HG02623 (cell line): ENCODE results near the gene SRRM4.

Source experiments
- ATAC-seq: cut with Tn5 transposase; IDR thresholded peaks from one replicate; pipeline ENCODE4 v1.9.1; 2021; ENCODE audit warnings: moderate library complexity; ENCODE audit not compliant: unreplicated experiment

Gene SRRM4

DNA sequence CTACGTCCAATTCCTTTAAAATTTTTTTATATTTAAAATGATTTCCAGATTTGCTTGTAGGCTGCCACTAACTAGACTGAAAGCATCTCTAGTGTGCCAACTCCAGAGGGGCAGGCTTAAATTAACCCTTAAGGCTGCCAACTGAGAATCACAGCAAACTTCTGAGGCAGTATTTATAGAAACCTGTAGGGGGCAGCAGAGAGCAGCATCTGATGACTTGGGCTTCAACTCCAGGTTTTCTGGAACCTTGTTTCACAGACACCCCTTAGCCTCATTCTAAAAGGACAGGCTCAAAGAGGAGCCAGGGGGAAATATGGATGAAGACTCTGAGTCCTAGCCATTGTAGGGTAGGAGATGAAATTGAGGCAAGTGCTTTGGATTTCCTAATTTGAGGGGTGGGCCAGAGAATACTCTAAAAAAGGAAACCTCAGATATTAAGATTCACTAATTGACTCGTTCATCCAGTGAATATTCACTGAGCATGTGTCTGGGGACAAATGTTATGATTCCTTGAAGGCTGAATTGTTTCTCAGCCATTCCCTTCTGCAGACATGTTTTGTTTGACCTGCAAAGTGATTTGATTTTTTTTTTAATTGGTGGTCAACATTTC, 134.1 kb downstream of the SRRM4 start:
- ATAC-seq = no peak

DNA sequence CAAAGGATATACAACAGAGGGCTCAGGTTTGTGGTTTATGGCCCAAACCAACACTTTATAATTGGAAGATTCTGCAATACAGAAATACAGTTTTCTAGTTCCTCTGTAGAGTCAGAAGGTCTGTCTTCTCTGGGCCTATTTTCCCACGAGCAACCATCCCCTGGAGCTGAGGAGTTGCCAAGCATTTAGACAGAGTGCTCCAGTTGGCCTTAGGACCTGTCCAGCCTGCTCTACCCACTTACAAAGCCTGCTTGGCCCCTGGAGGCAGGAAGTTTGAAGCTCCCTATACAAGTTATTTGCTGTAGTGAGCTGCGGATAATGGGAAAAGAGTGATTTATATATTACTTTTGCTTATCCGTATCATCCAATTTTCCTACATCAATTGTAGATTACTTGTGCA, 136.6 kb downstream of the SRRM4 start:
- ATAC-seq = no peak

DNA sequence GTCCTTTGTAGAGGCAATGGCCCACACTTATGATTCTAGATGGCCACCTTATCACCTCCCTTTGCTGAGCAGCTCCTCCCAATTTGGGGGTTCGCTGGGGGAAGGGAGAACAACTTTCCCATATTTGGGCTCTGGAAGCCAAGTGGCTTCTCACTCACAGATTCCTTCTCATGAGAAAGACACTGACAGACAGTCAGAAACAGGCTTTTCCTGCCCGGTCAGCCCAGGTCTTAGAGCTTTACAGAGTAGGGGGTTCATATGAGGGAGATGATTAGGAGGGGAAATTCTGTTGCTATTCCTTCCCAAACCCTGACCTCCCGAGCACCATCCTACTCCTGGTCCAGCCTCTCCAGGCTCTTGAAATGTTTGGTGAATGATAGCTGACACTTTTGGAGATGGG, 137.3 kb downstream of the SRRM4 start:
- no peak for ATAC-seq

DNA sequence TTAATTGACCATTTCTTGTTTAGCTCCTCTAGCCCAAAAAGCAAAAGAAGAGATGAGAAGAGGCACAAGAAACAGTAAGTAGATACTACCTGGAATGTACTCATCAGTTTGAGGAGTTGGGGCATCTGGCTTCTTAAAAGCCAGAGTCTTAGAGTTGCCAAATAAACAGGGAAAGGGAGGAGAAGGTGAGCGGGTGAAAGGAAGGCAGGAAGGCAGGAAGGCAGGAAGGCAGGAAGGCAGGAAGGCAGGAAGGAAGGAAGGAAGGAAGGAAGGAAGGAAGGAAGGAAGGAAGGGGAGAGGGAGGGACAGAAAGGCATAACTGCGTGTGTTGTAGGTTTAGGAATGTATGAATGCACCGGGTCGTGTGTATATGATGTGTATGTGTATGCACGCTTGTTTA, 140.7 kb downstream of the SRRM4 start:
- no peak for ATAC-seq

DNA sequence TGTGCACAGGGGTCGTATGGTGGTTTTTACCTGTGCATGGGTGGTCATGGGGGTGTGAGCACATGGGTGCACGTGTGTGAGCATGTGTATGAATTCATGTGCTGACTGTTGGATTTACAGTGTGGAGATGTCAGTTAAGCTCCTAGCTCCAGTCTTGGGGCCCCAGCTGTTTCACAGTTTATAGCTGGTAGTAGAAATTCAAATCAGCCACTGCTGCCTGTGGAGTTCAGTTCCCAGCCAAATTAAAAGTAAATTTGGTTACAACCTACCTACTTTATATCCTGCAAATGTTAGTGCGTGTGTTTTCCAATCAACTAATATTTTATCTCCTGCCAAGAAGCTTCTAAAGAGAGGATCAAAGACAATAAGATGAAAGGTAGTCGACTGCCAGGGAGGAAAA, 141.4 kb downstream of the SRRM4 start:
- ATAC-seq = no peak

DNA sequence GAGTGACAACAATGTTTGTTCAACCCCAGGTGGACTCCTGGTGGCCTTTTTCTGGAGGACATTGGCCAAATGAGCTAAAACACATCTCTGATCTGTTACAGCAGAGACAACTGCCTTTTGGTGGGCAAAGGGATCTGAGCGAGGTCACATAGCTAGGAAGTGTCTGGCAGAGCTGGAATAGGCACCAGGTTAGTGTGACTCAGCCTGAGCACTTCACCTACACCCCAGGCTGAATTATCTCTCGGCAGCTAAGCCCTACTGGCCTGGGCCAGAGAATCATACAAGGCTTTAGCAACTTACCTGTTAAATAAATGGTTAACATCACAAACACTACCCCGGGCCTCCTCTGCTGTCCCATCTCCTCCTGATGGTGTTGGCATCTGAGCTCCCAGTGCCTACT, 147.2 kb downstream of the SRRM4 start:
- no peak for ATAC-seq

DNA sequence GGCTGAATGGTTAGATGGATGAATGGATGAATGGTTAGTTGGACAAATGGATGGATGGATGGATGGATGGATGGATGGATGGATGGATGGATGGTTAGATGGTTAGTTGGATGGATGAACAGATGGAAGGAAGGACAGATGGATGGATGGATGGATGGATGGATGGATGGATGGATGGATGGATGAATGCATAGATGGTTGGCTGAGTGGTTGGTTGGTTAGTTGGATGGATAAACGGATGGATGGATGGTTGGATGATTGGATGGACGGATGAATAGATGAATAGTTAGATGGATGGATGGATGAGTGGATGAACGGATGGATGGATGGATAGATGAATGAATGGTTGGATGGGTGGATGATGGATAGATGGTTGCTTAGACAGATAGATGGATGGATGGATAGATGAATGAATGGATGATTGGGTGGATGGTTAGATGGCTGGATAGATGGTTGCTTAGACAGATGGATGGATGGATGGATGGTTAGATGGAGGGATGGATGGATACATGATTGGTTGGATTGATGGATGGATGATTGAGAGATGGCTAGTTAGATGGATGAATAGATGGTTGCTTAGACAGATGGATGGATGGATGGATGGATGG, 148.6 kb downstream of the SRRM4 start:
- ATAC-seq = no peak

DNA sequence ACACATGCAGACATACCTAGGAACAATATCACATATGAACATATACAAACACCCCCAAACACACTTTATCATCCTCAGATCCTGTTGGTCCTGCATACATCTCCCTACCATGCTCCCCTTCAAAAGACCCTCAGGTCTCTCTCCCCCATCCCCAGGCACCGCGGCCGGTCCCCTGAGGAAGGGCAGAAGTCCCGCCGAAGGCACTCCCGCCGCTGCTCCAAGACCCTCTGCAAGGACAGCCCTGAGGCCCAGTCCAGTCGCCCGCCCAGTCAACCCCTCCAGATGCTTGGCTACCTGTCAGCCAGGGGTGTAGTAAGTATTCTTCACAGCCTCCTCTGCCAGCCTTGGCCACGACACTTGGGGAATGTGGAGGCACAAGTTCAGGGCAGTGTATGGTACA, 149.2 kb downstream of the SRRM4 start:
- ATAC-seq = no peak

DNA sequence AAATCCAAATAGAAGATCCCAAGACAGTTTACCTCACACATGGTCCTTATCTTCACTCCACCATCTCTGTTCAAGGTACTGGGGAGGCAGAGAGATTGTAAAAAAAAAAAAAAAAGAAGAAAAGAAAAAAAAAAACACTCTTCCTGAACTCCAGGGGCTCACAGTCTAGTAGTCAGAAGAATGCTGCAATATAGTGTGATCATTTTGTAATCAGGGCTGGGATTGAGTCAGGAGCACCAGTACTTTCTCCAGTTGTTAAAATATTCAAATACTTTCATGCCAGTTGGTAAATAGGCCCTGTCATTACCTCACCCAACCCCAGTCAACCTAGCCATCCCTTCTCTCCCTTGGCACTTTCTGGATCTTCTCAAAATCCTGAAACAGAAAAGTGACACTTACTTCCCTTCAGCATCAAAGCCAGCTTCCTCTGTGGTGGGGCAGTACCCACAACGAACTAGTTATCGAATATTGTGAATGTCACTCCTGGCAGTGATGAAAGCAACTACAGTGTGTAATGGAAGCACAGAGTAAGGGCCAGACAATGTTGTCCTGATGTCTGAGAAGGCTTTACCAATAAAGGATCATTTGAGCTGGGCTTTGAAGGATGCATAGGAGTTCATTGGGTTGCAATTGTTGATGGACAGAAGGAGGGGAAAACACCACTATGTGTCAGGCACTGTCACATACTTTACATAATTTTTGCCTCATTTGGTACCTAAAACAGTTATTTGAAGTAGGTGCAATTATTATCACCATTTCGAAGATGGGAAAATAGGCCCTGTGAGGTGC, 153.1 kb downstream of the SRRM4 start:
- no peak for ATAC-seq

DNA sequence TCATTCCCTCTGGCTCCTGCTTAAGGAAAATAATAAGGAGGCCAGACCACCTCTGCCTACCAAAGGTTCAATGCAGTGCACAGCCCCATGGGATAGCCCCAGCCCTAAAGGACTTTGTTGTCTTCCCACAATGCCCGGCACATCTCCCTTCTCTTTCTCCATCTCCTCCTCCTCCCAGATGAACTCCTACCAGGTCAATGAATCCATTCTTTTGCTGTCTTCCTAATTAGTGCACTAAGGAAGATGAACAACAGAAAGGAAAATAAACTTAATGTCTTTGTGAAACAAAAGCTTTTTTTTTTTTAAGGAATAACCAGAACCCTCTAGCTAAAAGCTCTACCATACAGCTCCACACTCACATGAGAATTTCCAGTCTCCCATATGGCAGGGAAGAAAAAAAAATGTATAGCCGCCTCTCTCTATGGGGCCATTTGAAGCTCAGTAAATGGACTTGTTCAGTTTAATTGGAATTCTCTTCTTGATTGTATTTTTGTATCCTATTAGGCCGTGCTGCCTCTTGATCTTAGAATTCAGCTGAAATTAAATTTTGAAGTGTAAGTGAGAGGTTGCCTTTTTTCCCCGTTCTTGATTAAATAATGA, 155.6 kb downstream of the SRRM4 start:
- no peak for ATAC-seq

DNA sequence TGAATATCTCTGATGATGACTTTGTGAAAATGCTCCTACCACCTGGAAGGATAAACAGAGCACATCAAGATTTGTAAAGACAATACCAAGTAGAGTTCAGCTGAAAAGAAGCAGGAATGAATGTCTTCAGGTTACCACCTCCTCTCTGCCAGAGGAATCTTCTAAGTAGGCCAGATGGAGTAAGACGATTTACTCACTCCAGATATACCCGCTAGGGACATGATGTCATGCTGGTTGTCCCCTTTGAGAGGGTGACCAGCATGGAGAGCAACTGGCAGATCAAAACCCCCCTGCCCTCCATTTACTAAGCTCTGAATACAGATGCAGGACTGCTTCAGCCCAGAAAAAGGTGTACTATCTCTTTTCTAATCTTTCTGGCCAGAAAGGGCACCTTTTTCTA, 158.1 kb downstream of the SRRM4 start:
- no peak for ATAC-seq

DNA sequence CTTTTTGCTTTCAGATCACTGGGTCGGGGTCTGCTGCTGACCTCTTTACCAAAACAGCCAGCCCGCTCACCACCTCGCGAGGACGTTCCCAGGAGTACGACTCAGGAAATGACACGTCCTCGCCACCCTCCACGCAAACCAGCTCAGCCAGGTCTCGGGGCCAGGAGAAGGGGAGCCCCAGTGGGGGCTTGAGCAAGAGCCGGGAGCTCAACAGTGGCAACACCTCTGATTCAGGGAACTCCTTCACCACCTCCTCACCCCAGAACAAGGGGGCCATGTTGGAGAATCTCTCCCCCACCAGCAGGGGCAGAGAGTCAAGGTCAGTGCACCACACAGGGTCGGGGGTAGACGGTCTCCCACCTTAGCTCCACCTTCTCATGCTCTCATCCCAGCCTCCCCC, 164.0 kb downstream of the SRRM4 start:
- ATAC-seq = no peak

DNA sequence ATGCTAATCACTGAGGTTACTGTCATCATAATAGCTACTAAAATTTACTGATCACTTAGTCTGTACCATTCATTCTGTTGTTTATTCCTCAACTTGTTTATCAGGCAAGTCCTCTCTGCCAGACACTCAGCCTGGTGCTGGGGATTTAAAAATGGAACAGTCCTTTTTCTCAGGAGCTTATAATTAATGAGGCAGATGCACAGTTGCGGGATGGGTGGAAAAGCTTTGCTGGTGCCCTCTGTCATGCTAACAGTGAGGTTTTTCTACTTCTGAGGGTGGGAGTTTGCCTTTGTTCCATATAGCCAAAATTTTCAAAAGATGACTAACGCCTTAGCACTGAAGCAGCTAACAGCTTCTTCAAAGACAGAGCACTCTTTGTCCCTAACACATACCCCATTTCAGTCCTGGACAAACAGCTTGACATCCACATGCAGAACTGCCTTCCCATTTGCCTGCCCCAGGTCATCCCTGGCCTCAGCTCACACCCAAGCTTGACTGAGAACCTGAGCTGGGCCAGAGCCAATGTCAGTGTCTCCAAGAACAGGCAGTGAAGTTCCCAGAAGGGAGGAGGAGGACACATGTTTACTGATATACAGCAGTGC, 166.6 kb downstream of the SRRM4 start:
- no peak for ATAC-seq

DNA sequence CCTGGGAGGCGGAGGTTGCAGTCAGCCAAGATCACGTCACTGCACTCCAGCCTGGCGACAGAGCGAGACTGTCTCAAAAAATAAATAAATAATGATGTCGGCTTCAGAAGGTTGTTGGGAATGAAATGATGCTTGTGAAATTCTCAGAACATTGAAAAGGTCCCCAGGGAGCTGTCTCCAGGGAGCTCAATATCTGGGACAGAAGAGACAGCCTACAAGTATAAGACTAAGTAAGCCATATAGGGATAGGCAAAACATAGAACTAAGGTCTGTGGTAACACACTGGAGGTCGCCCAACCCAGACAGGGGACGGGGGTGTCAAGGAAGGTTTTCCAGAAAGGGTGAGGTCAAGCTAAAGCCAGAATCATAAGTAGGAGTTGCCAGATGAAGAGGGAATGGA, 167.9 kb downstream of the SRRM4 start:
- ATAC-seq = no peak

DNA sequence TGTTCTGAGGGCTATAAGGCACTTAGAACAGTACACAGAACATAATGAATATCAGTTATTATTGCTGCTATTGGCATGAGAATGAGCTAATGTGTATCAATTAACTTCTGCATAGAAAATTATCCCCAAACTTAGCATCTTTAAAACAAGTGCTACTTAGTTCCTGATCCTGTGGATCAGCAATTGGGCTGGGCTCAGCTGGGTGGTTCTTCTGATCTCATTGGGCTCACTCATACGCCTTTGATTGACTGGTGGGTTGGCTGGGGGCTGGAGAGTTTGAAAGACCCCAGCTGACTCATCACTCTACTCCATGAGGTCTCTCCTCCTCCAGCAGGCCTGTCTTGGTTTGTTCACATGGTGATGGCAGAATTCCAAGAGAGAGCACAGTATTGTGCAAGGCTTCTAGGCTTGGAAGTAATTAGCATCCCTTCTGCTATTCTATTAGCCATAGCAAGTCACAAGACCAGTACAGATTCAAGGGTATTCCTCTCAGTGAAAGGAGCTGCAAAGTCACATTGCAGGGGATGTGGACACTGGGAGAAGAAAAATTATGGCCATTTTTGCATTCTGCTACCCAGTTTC, 170.2 kb downstream of the SRRM4 start:
- ATAC-seq = no peak

DNA sequence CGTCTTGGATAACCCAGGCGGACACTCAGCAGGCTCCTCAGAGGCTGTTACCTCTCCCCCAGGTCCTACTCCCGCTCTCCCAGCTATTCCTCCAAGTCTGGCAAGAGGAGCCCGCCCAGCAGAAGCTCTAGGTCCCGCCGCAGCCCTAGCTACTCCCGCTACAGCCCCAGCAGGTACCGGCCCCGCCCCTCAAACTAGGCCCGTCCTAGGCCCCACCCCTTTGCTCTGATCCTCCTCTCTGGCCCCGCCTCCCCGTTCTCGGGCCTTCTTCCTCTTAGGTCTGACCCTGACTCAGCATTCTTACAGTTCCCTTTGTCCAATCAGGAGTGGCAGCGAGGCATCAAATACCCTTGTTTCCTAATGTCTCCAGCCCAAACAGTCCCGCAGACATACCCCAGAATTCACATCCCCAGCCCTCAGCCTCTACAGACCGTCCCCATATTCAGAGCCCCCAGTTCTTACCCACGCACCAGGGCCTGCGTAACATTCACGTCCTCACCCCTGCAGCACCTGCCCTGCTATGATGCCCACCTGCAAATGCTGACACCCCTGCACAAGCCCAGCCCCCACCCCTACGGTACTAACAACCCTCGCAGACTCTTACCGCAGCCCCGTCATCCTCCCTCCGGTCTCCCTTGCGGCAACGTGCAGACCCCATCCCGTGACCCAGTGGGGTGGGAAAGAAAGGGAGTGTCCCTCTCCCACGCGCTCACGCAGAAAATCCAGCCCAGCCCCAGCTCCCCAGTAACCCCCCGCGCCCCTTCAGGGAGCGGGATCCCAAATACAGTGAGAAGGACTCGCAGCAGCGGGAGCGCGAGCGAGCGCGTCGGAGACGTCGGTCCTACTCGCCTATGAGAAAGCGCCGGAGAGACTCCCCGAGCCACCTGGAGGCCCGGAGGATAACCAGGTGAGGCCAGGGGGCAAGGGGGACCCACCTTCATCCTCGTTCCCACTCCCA, 172.4 kb downstream of the SRRM4 start:
- ATAC-seq = no peak

DNA sequence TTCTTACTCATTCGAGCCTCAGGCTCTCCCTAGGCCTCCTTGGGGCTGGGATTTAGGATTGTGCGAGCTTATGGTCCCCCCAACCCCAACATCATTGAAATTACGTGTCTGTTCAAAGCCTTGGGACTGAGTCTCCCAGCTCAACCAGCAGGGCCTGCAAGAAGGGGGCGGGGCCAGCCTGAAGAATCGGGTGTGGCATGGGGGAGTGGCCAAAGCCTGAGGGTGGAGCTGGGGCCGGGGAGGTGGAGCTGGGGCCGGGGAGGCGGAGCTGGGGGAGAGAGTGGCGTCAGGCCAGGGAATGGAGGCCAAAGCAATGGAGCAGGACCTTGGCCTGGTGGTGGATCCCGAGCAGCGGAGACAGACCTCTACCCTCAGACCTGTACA, 173.1 kb downstream of the SRRM4 start:
- ATAC-seq = no peak

DNA sequence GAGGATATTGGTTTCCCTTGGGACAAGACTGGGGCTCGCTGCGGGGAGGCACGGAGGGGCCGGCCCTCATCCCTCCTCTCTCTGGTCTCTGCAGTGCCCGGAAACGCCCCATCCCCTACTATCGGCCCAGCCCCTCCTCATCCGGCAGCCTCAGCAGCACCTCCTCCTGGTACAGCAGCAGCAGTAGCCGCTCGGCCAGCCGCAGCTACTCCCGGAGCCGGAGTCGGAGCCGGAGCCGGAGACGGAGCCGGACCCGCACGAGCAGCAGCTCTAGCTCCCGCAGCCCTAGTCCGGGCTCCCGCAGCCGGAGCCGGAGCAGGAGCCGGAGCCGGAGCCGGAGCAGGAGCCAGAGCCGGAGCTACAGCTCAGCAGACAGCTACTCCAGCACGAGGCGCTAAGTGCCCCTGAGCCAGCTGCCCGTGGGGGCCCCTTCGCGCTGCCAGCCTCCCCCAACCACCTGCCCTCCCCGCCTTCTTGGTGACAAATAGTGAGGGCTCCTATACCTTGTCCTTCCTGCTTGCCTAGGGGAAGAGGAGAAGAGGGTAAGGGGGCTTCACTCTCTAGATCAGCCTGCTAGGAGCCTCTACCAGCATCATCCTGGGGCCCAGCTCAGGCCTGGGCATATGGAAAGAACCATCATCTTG, 175.2 kb downstream of the SRRM4 start:
- no peak for ATAC-seq

DNA sequence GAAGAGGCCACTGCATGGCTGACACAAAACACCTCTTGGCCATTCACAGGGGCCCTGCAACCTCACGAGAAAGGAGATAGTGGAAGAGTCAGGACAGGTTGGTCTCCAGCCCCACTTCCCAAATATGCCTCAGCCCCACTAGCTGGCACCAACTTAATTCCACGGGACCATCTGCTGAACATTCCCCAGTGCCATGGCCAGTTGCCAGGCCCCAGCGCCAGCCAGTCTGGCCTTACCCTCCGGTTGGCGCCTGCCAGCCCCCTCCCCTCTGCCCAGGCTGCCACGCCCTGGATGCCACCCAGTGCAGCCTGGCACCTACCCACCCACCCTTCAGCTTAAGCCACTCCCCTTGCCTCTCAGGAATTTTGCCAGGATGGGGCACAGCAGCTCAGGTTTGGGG, 176.2 kb downstream of the SRRM4 start:
- ATAC-seq = no peak

DNA sequence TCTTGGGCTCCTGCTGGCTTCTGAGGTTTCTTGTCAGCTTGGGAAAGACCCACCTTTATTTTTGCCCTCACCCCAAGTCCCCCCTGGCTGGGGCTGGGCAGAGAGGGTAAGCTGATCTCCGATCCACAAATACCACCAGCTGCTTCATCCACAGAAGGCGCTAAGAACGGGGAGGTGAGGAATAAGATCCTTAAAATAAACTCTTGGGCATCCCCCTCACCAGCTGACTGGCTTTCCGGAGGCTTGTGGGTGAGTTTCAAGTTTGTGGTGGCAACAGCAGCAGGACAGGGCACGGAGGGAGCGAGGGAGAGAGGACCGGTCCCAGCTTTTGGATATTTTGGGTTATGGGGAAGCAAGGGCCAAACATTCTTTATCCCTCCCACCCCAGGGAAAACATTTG, 176.6 kb downstream of the SRRM4 start:
- no peak for ATAC-seq
